ENCODE results near the gene ZNF892. TPM values are rescaled to one million over a fixed set of nuclear protein-coding genes. Genes with fewer than 3 reads are reported as not detected.

The ZNF892 gene
- total and polyA plus RNA-seq, 12 donors: 0.26 to 4.4 (median 2.8) TPM

DNA sequence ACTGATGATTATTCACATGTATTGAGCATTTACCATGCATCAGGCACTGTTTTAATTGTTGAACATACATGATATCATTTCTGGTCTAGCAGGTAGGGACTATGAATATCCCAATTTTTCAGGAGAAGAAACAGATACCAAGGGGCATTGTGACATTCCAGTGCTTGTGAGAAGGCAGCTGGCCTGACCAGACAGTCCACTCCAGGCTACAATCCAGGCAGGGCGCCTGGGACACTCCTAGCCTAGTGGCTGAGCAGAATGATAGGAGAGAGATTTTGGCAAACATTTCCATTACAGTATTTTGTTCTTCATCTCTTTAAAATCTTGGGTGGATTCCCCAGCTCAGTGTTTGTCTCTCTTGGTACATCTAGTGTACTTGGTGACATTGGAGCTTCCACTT, 24.9 kb downstream of the ZNF892 start:
- peaks cover 0 to 96% (median 8%) of the 10 kb centered on the region in 11 donors for H3K9me3 ChIP-seq
- WGBS, 2 donors: 74 to 90% methylated on average over 1 of the region's 1 CpG

DNA sequence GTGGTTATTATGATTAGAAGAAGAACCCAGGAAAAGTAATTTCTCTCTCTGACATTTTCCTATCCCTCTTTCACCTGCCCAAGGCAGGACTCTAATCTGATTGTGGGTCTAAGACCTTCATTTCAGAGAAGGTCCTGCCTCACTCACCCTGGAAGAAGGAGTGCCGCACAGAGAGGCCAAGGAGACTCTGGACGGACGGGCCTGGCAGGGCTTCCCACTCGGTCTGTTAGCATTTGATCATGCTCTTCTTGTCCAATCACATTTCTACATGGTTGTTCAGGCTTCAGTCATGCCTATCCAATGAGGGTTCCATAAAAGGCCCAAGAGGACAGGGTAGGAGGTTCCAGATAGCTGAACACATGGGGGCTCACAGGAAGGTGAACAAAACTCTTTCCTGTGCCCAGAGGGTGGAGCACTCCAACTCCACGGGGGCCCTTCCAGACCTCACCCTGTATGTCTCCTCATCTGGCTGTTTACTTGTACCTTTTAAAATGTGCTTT, 27.0 kb downstream of the ZNF892 start:
- Histone ChIP-seq H3K4me3 (no peak overlapping the region), H3K36me3 (no peaks in the 10 kb centered on the region), H3K27ac (no peak overlapping the region), H3K4me1 (peaks cover 0 to 10% (median 0%) of the 10 kb centered on the region in 9 donors), H3K27me3 (no peaks in the 10 kb centered on the region), H3K9me3 (peaks cover 0 to 96% (median 5%) of the 10 kb centered on the region in 11 donors)
- ATAC-seq (no peak), DNase-seq (no peak)
- intact Hi-C loops (cut with DNase I): loop anchor here in 6 of 10 donors (5.0 to 10.0 kb wide), 2 partner anchors 80 to 83 kb away; no protein-coding TSS in a partner anchor
- TF ChIP-seq, protein P1, sequence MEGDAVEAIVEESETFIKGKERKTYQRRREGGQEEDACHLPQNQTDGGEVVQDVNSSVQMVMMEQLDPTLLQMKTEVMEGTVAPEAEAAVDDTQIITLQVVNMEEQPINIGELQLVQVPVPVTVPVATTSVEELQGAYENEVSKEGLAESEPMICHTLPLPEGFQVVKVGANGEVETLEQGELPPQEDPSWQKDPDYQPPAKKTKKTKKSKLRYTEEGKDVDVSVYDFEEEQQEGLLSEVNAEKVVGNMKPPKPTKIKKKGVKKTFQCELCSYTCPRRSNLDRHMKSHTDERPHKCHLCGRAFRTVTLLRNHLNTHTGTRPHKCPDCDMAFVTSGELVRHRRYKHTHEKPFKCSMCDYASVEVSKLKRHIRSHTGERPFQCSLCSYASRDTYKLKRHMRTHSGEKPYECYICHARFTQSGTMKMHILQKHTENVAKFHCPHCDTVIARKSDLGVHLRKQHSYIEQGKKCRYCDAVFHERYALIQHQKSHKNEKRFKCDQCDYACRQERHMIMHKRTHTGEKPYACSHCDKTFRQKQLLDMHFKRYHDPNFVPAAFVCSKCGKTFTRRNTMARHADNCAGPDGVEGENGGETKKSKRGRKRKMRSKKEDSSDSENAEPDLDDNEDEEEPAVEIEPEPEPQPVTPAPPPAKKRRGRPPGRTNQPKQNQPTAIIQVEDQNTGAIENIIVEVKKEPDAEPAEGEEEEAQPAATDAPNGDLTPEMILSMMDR (IDR thresholded peaks at IDR 0.05): no peak
- WGBS, 2 donors: 93 to 97% methylated on average over 5 of the region's 5 CpGs

More for the DNA sequence above, 24.9 kb downstream of the ZNF892 start:
- intact Hi-C loops (cut with DNase I): loop anchor here in 7 of 10 donors (2.0 to 10.0 kb wide), 3 partner anchors 83 to 85 kb away; no protein-coding TSS in a partner anchor
- no peak overlapping the region for H3K4me3 ChIP-seq
- DNase-seq (no peak), ATAC-seq (peak in 1 of 8 donors; percentile 27)
- no peaks in the 10 kb centered on the region for H3K27me3 ChIP-seq
- no peaks in the 10 kb centered on the region for H3K4me1 ChIP-seq
- TF ChIP-seq, protein P1 (IDR thresholded peaks at IDR 0.05): no peak
- H3K27ac ChIP-seq: no peak overlapping the region
- H3K36me3 ChIP-seq: no peaks in the 10 kb centered on the region

GRCh38 chr2:95234816-95235215, 27.5 kb downstream of the ZNF892 start:
- TF ChIP-seq, protein P1 (IDR thresholded peaks at IDR 0.05): no peak
- Histone ChIP-seq H3K4me1 (peaks cover 0 to 10% (median 0%) of the 10 kb centered on the region in 9 donors), H3K27me3 (no peaks in the 10 kb centered on the region), H3K27ac (no peak overlapping the region), H3K9me3 (peaks cover 0 to 96% (median 5%) of the 10 kb centered on the region in 11 donors), H3K36me3 (no peaks in the 10 kb centered on the region), H3K4me3 (no peak overlapping the region)
- DNase-seq (no peak), ATAC-seq (no peak)
- WGBS, 2 donors: 94 to 96% methylated on average over 3 of the region's 3 CpGs
- intact Hi-C loops (cut with DNase I): loop anchor here in 6 of 10 donors (5.0 to 10.0 kb wide), 2 partner anchors 80 to 82 kb away; no protein-coding TSS in a partner anchor

DNA sequence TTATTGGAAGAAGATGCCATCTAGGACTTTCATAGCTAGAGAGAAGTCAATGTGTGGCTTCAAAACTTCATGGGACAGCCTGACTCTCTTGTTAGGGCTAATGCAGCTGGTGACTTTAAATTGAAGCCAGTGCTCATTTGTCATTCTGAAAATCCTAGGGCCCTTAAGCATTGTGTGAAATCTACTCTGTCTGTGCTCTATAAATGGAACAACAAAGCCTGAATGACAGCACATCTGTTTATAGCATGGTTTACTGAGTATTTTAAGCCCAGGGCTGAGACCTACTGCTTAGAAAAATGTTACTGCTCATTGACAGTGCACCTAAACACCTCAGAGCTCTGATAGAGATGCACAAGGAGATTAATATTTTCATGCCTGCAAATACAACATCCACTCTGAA, 30.8 kb downstream of the ZNF892 start:
- DNase-seq: no peak
- ATAC-seq: peak in 2 of 8 donors; percentile 19 to 47
- Histone ChIP-seq H3K36me3 (no peaks in the 10 kb centered on the region), H3K27ac (peak overlapping the region in 1 of 10 donors; percentile 31), H3K4me1 (peaks cover 0 to 10% (median 0%) of the 10 kb centered on the region in 9 donors), H3K27me3 (no peaks in the 10 kb centered on the region), H3K4me3 (no peak overlapping the region), H3K9me3 (peaks cover 0 to 96% (median 16%) of the 10 kb centered on the region in 11 donors)
- intact Hi-C loops (cut with DNase I): loop anchor here in 1 of 10 donors (10.0 kb wide), 1 partner anchor 77 kb away; no protein-coding TSS in a partner anchor
- TF ChIP-seq, protein P1 (IDR thresholded peaks at IDR 0.05): no peak
